HEK293 (cell line): ENCODE data around the gene ATXN2.

ENCODE experiments used
- GLIS2 ChIP-seq: fragments of 450-650 bp; formaldehyde crosslinking; IDR thresholded peaks from 2 replicates; pipeline ENCODE4 v1.5.1; 2016; ENCODE audit warnings: missing biosample characterization, missing genetic modification characterization
- HIC1 ChIP-seq: fragments of 450-650 bp; formaldehyde crosslinking; IDR thresholded peaks from 2 replicates; pipeline ENCODE4 v1.5.1; 2016; ENCODE audit warnings: missing biosample characterization, missing genetic modification characterization
- KLF1 ChIP-seq: fragments of 450-650 bp; formaldehyde crosslinking; IDR thresholded peaks from 2 replicates; pipeline ENCODE4 v1.5.1; 2016; ENCODE audit warnings: missing biosample characterization, missing genetic modification characterization
- PBX3 ChIP-seq: sonication (generic); formaldehyde crosslinking; IDR thresholded peaks from 2 replicates; pipeline ENCODE4 v1.8.1; 2022; ENCODE audit warnings: mild to moderate bottlenecking, moderate library complexity, missing genetic modification reagents
- PRDM10 ChIP-seq: fragments of 450-650 bp; formaldehyde crosslinking; IDR thresholded peaks from 2 replicates; pipeline ENCODE4 v1.5.1; 2016; ENCODE audit warnings: missing biosample characterization, missing genetic modification characterization
- WT1 ChIP-seq: fragments of 450-650 bp; formaldehyde crosslinking; IDR thresholded peaks from 2 replicates; pipeline ENCODE4 v1.5.1; 2016; ENCODE audit warnings: missing biosample characterization, missing genetic modification characterization
- ZBTB11 ChIP-seq: fragments of 450-650 bp; formaldehyde crosslinking; conservative IDR thresholded peaks from 2 replicates; pipeline ENCODE4 v1.5.1; 2016; ENCODE audit warnings: low read depth, missing biosample characterization, missing genetic modification characterization
- ZBTB8A ChIP-seq: fragments of 450-650 bp; formaldehyde crosslinking; IDR thresholded peaks from 2 replicates; pipeline ENCODE4 v1.5.1; 2016; ENCODE audit warnings: missing biosample characterization, missing genetic modification characterization
- ZFHX2 ChIP-seq: fragments of 450-650 bp; formaldehyde crosslinking; conservative IDR thresholded peaks from 2 replicates; pipeline ENCODE4 v1.5.1; 2016; ENCODE audit warnings: missing biosample characterization, missing genetic modification characterization
- ZFP41 ChIP-seq: fragments of 450-650 bp; formaldehyde crosslinking; IDR thresholded peaks from 2 replicates; pipeline ENCODE4 v1.5.1; 2016; ENCODE audit warnings: missing biosample characterization, missing genetic modification characterization, borderline replicate concordance
- ZNF132 ChIP-seq: fragments of 450-650 bp; formaldehyde crosslinking; IDR thresholded peaks from 2 replicates; pipeline ENCODE4 v1.5.1; 2017; ENCODE audit warnings: missing biosample characterization, missing genetic modification characterization, borderline replicate concordance
- ZNF138 ChIP-seq: fragments of 450-650 bp; formaldehyde crosslinking; IDR thresholded peaks from 2 replicates; pipeline ENCODE4 v1.5.1; 2016; ENCODE audit warnings: missing biosample characterization, missing genetic modification characterization, borderline replicate concordance
- ZNF146 ChIP-seq: fragments of 450-650 bp; formaldehyde crosslinking; IDR thresholded peaks from 2 replicates; pipeline ENCODE4 v1.5.1; 2016; ENCODE audit warnings: missing biosample characterization, missing genetic modification characterization
- ZNF148 ChIP-seq: fragments of 450-650 bp; formaldehyde crosslinking; IDR thresholded peaks from 2 replicates; pipeline ENCODE4 v1.5.0; 2017; ENCODE audit warnings: missing biosample characterization, missing genetic modification characterization, borderline replicate concordance
- ZNF18 ChIP-seq: fragments of 450-650 bp; formaldehyde crosslinking; IDR thresholded peaks from 2 replicates; pipeline ENCODE4 v1.5.1; 2016; ENCODE audit warnings: missing biosample characterization, missing genetic modification characterization
- ZNF266 ChIP-seq: fragments of 450-650 bp; formaldehyde crosslinking; IDR thresholded peaks from 2 replicates; pipeline ENCODE4 v1.5.1; 2016; ENCODE audit warnings: missing biosample characterization, missing genetic modification characterization, low read depth
- ZNF311 ChIP-seq: fragments of 450-650 bp; formaldehyde crosslinking; IDR thresholded peaks from 2 replicates; pipeline ENCODE4 v1.5.1; 2017; ENCODE audit warnings: missing biosample characterization, missing genetic modification characterization, borderline replicate concordance
- ZNF335 ChIP-seq: fragments of 450-650 bp; formaldehyde crosslinking; conservative IDR thresholded peaks from 2 replicates; pipeline ENCODE4 v1.5.1; 2016; ENCODE audit warnings: missing biosample characterization, missing genetic modification characterization
- ZNF426 ChIP-seq: fragments of 450-650 bp; formaldehyde crosslinking; IDR thresholded peaks from 2 replicates; pipeline ENCODE4 v1.5.1; 2017; ENCODE audit warnings: missing biosample characterization, missing genetic modification characterization, mild to moderate bottlenecking, inconsistent platforms, moderate library complexity
- ZNF510 ChIP-seq: fragments of 450-650 bp; formaldehyde crosslinking; IDR thresholded peaks from 2 replicates; pipeline ENCODE4 v1.5.1; 2018; ENCODE audit warnings: mild to moderate bottlenecking, missing genetic modification characterization, missing biosample characterization; ENCODE audit not compliant: insufficient replicate concordance
- ZNF529 ChIP-seq: fragments of 450-650 bp; formaldehyde crosslinking; IDR thresholded peaks from 2 replicates; pipeline ENCODE4 v1.5.1; 2017; ENCODE audit warnings: missing genetic modification characterization, missing biosample characterization; ENCODE audit not compliant: insufficient replicate concordance
- ZNF558 ChIP-seq: fragments of 450-650 bp; formaldehyde crosslinking; IDR thresholded peaks from 2 replicates; pipeline ENCODE4 v1.5.1; 2016; ENCODE audit warnings: missing biosample characterization, missing genetic modification characterization
- ZNF571 ChIP-seq: fragments of 450-650 bp; formaldehyde crosslinking; IDR thresholded peaks from 2 replicates; pipeline ENCODE4 v1.5.0; 2017; ENCODE audit warnings: missing biosample characterization, missing genetic modification characterization
- ZNF596 ChIP-seq: fragments of 450-650 bp; IDR thresholded peaks from 2 replicates; pipeline ENCODE4 v1.5.0; 2018; ENCODE audit warnings: missing biosample characterization, mild to moderate bottlenecking, missing genetic modification characterization, moderate library complexity
- ZNF624 ChIP-seq: fragments of 450-650 bp; formaldehyde crosslinking; IDR thresholded peaks from 2 replicates; pipeline ENCODE4 v1.5.1; 2017; ENCODE audit warnings: missing biosample characterization, missing genetic modification characterization
- ZXDB ChIP-seq: fragments of 450-650 bp; formaldehyde crosslinking; IDR thresholded peaks from 2 replicates; pipeline ENCODE4 v1.5.1; 2016; ENCODE audit warnings: missing biosample characterization, missing genetic modification characterization

Gene ATXN2

GRCh38 chr12:111588010-111588409 lies 11.1 kb downstream of the ATXN2 start (continued):
- TF ChIP-seq HIC1 (no peak), ZNF311 (tag by site-specific recombination) (no peak), ZFHX2 (tag by site-specific recombination) (no peak), GLIS2 (tag by site-specific recombination) (no peak), PBX3 (CRISPR knock-in tag) (no peak), ZNF558 (tag by site-specific recombination) (0 out of 2 replicates have a peak, but pooled peaks have one; percentile 46), ZNF138 (tag by site-specific recombination) (no peak), ZBTB8A (tag by site-specific recombination) (peak; percentile 38; the same call in 1 of the 2 replicates), ZFP41 (no peak), ZNF510 (tag by site-specific recombination) (no peak), PRDM10 (tag by site-specific recombination) (no peak), KLF1 (tag by site-specific recombination) (0 out of 2 replicates have a peak, but pooled peaks have one; percentile 9), ZBTB11 (tag by site-specific recombination) (peak; percentile 54; the same call in 1 of the 2 replicates), ZNF426 (tag by site-specific recombination) (peak; percentile 61), ZNF146 (tag by site-specific recombination) (no peak), ZNF529 (tag by site-specific recombination) (no peak), ZNF596 (no peak), ZXDB (peak; percentile 36; the same call in 1 of the 2 replicates), ZNF148 (tag by site-specific recombination) (no peak), ZNF18 (tag by site-specific recombination) (no peak), ZNF266 (tag by site-specific recombination) (0 out of 2 replicates have a peak, but pooled peaks have one; percentile 39), WT1 (no peak), ZNF335 (tag by site-specific recombination) (no peak), ZNF571 (tag by site-specific recombination) (no peak), ZNF624 (tag by site-specific recombination) (no peak), ZNF132 (no peak)
